K562 (cell line): ENCODE measurements around the gene CNIH4. TPM values are rescaled to one million over a fixed set of nuclear protein-coding genes. Genes with fewer than 3 reads are reported as not detected.

Experiments
- CBFA2T3 ChIP-seq: fragments of 450-650 bp; IDR thresholded peaks from 2 replicates; pipeline ENCODE4 v1.6.1; 2017
- CEBPB ChIP-seq: fragments of 450-650 bp; IDR thresholded peaks from 2 replicates; pipeline ENCODE4 v1.6.1; 2016; ENCODE audit warnings: missing genetic modification characterization, missing compliant biosample characterization
- DPF2 ChIP-seq: fragments of 450-650 bp; IDR thresholded peaks from 2 replicates; pipeline ENCODE4 v1.6.1; 2016
- MAFG ChIP-seq: fragments of 450-650 bp; conservative IDR thresholded peaks from 2 replicates; pipeline ENCODE4 v1.6.1; 2016; ENCODE audit warnings: missing genetic modification characterization, missing compliant biosample characterization
- MAFK ChIP-seq: IDR thresholded peaks from 2 replicates; pipeline ENCODE4 v1.6.1; 2011; ENCODE audit warnings: low read length, improper control_type of control experiment
- RBFOX2 ChIP-seq: fragments of 200-400 bp; formaldehyde crosslinking; IDR thresholded peaks from 2 replicates; pipeline ENCODE4 v1.6.1; 2017; ENCODE audit warnings: low read depth, mild to moderate bottlenecking, low read length, moderate library complexity
- ZNF316 ChIP-seq: fragments of 450-650 bp; IDR thresholded peaks from 2 replicates; pipeline ENCODE4 v1.6.1; 2016
- ZNF384 ChIP-seq: IDR thresholded peaks from 2 replicates; pipeline ENCODE4 v1.6.1; 2012; ENCODE audit warnings: low read depth, low read length, improper control_type of control experiment
- microRNA-seq: library from miRNA; unstranded; fragments of <30 nt; microRNA quantifications from one replicate; pipeline ENCODE4, GENCODE V29; 2018; ENCODE audit warnings: borderline microRNAs expressed
- polyA plus RNA-seq, 8 experiments: library from polyadenylated mRNA; depleted of rRNA in 4 of 8; stranded (reverse) in 5 of 8; unstranded in 3 of 8; fragments of >200 nt; fragmentation: Nextera tagmentation in 2 of 8; fragmentation: Illumina TruSeq in 1 of 8; extraction: Ambion mirVana in 2 of 8; extraction: Trizol in 1 of 8; gene quantifications; 2 replicates each; pipeline versions ENCODE4 v1.2.1 to v1.2.3, GENCODE V29; 2011 to 2014; ENCODE audit warnings: inconsistent platforms in 1 of 8, missing spikeins in 1 of 8
- small RNA-seq: library from RNA; depleted of rRNA; stranded (forward); fragments of <200 nt; gene quantifications from one replicate; pipeline ENCODE3, GENCODE V24; 2014
- total RNA-seq, 7 experiments: library from RNA; depleted of rRNA in 6 of 7; stranded (reverse); fragments of >200 nt in 6 of 7; fragmentation: Illumina TruSeq in 2 of 7; extraction: Trizol in 2 of 7; gene quantifications; 2 replicates each; pipeline versions ENCODE4 v1.2.1 to v1.2.3, GENCODE V29; 2011 to 2021; ENCODE audit warnings: low replicate concordance in 1 of 7

Gene CNIH4
- total and polyA plus RNA-seq, 9 of the 15 experiments (the other 6 are each of a cell fraction or from before 2014, with no cell fraction given) = 41.3 to 266 (median 61.1) TPM

DNA sequence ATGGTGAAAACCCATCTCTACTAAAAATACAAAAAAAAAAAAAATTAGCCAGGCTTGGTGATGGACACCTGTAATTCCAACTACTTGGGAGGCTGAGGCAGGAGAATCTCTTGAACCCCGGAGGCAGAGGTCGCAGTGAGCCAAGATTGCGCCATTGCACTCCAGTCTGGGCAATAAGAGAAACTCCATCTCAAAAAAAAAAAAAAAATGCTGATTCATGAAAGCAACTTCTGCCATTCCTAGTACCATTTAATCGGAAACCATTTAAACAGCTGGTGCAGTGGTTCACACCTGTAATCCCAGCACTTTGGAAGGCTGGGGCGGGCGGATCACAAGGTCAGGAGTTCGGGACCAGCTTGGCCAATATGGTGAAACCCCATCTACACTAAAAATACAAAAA, 72.0 kb downstream of the CNIH4 start (continued):
- TF ChIP-seq MAFK (peak; percentile 12; the same call in 1 of the 2 replicates), ZNF316 (peak; percentile 97), RBFOX2 (0 out of 2 replicates have a peak, but pooled peaks have one; percentile 4), ZNF384 (peak; percentile 46), CBFA2T3 (0 out of 2 replicates have a peak, but pooled peaks have one; percentile 12), CEBPB (peak; percentile 79), MAFG (peak; percentile 89), DPF2 (peak; percentile 37; the same call in 1 of the 2 replicates)

Small RNAs within 50 kb of the gene (microRNA-seq; reads per million reads assigned to microRNA genes)
- gene MIR4742 = 2.2 reads per million, percentile 28 among the genes with 10 or more reads in this experiment

Small RNAs within 50 kb of the gene (small RNA-seq; reads per million reads assigned to genes)
- gene MIR4742 = 0.15 reads per million

Other genes starting within 250 kb of the CNIH4 start
- 22.0 and 25.3 TPM in 2 replicates for gene FBXO28, start 242.8 kb upstream of the CNIH4 start, total RNA-seq (2014; rRNA removed)
- 34.8 and 38.0 TPM in 2 replicates for gene FBXO28, start 242.8 kb upstream of the CNIH4 start, total RNA-seq (2014; rRNA removed; fragmentation: Illumina TruSeq; extraction: Trizol)
- 26.3 and 29.9 TPM in 2 replicates for gene FBXO28, start 242.8 kb upstream of the CNIH4 start, total RNA-seq (2015; rRNA removed; fragmentation: Illumina TruSeq; extraction: Trizol)
- 27.1 and 27.8 TPM in 2 replicates for gene FBXO28, start 242.8 kb upstream of the CNIH4 start, total RNA-seq (2021)
- 17.0 and 27.4 TPM in 2 replicates for gene FBXO28, start 242.8 kb upstream of the CNIH4 start, polyA plus RNA-seq (2011; rRNA removed)
- gene FBXO28, start 242.8 kb upstream of the CNIH4 start, polyA plus RNA-seq (2014; fragmentation: Illumina TruSeq; extraction: Trizol) = 19.6 and 20.5 TPM in 2 replicates
- 1 to 10 TPM; 4.1 to 5.8 TPM for gene FBXO28, start 242.8 kb upstream of the CNIH4 start, polyA plus RNA-seq (2014; fragmentation: Nextera tagmentation; extraction: Ambion mirVana)
- gene FBXO28, start 242.8 kb upstream of the CNIH4 start, polyA plus RNA-seq (2014; rRNA removed) = 17.6 and 19.2 TPM in 2 replicates
- 26.5 and 38.1 TPM in 2 replicates for gene DEGS1, start 173.6 kb upstream of the CNIH4 start, total RNA-seq (2014; rRNA removed)
- 44.0 and 47.2 TPM in 2 replicates for gene DEGS1, start 173.6 kb upstream of the CNIH4 start, total RNA-seq (2014; rRNA removed; fragmentation: Illumina TruSeq; extraction: Trizol)
- gene DEGS1, start 173.6 kb upstream of the CNIH4 start, total RNA-seq (2015; rRNA removed; fragmentation: Illumina TruSeq; extraction: Trizol) = 37.6 and 38.8 TPM in 2 replicates
- gene DEGS1, start 173.6 kb upstream of the CNIH4 start, total RNA-seq (2021) = 37.2 and 39.3 TPM in 2 replicates
- 57.4 and 95.0 TPM in 2 replicates for gene DEGS1, start 173.6 kb upstream of the CNIH4 start, polyA plus RNA-seq (2011; rRNA removed)
- 56.2 and 70.1 TPM in 2 replicates for gene DEGS1, start 173.6 kb upstream of the CNIH4 start, polyA plus RNA-seq (2014; fragmentation: Illumina TruSeq; extraction: Trizol)
- 10 to 100 TPM; 12.3 to 20.4 TPM for gene DEGS1, start 173.6 kb upstream of the CNIH4 start, polyA plus RNA-seq (2014; fragmentation: Nextera tagmentation; extraction: Ambion mirVana)
- gene DEGS1, start 173.6 kb upstream of the CNIH4 start, polyA plus RNA-seq (2014; rRNA removed) = 40.2 and 52.1 TPM in 2 replicates
- 38.8 and 47.5 TPM in 2 replicates for gene NVL, start 26.7 kb upstream of the CNIH4 start, total RNA-seq (2014; rRNA removed)
- 73.4 and 81.3 TPM in 2 replicates for gene NVL, start 26.7 kb upstream of the CNIH4 start, total RNA-seq (2014; rRNA removed; fragmentation: Illumina TruSeq; extraction: Trizol)
- 60.2 and 62.9 TPM in 2 replicates for gene NVL, start 26.7 kb upstream of the CNIH4 start, total RNA-seq (2015; rRNA removed; fragmentation: Illumina TruSeq; extraction: Trizol)
- gene NVL, start 26.7 kb upstream of the CNIH4 start, total RNA-seq (2021) = 44.7 and 49.0 TPM in 2 replicates
- gene NVL, start 26.7 kb upstream of the CNIH4 start, polyA plus RNA-seq (2011; rRNA removed) = 49.3 and 55.9 TPM in 2 replicates
- 63.6 and 73.9 TPM in 2 replicates for gene NVL, start 26.7 kb upstream of the CNIH4 start, polyA plus RNA-seq (2014; fragmentation: Illumina TruSeq; extraction: Trizol)
- 10 to 100 TPM; 32.5 to 64.1 TPM for gene NVL, start 26.7 kb upstream of the CNIH4 start, polyA plus RNA-seq (2014; fragmentation: Nextera tagmentation; extraction: Ambion mirVana)
- 73.0 and 86.6 TPM in 2 replicates for gene NVL, start 26.7 kb upstream of the CNIH4 start, polyA plus RNA-seq (2014; rRNA removed)
- 21.2 and 26.6 TPM in 2 replicates for gene WDR26, start 77.9 kb downstream of the CNIH4 start, total RNA-seq (2014; rRNA removed)
- 39.8 and 41.0 TPM in 2 replicates for gene WDR26, start 77.9 kb downstream of the CNIH4 start, total RNA-seq (2014; rRNA removed; fragmentation: Illumina TruSeq; extraction: Trizol)
- 30.4 and 31.2 TPM in 2 replicates for gene WDR26, start 77.9 kb downstream of the CNIH4 start, total RNA-seq (2015; rRNA removed; fragmentation: Illumina TruSeq; extraction: Trizol)
- 54.6 and 66.0 TPM in 2 replicates for gene WDR26, start 77.9 kb downstream of the CNIH4 start, total RNA-seq (2021)
- 40.3 and 54.4 TPM in 2 replicates for gene WDR26, start 77.9 kb downstream of the CNIH4 start, polyA plus RNA-seq (2011; rRNA removed)
- gene WDR26, start 77.9 kb downstream of the CNIH4 start, polyA plus RNA-seq (2014; fragmentation: Illumina TruSeq; extraction: Trizol) = 52.3 and 55.7 TPM in 2 replicates
- gene WDR26, start 77.9 kb downstream of the CNIH4 start, polyA plus RNA-seq (2014; fragmentation: Nextera tagmentation; extraction: Ambion mirVana) = 10 to 100 TPM; 11.5 to 14.3 TPM
- gene WDR26, start 77.9 kb downstream of the CNIH4 start, polyA plus RNA-seq (2014; rRNA removed) = 39.7 and 58.2 TPM in 2 replicates